ENCODE measurements around the gene ZNF692. TPM values are rescaled to one million over a fixed set of nuclear protein-coding genes. Genes with fewer than 3 reads are reported as not detected.

The ZNF692 gene
- total RNA-seq, 4 donors from 2014 or later = 35.7 to 67.9 (median 40.7) TPM

GRCh38 chr1:248857749-248858095 lies 1.2 kb downstream of the ZNF692 start:
- WGBS, 2 donors = no CpG with 5 or more reads among the region's 4 CpGs
- DNase-seq = no peak
- intact Hi-C loops (cut with DNase I) = no loop called here

DNA sequence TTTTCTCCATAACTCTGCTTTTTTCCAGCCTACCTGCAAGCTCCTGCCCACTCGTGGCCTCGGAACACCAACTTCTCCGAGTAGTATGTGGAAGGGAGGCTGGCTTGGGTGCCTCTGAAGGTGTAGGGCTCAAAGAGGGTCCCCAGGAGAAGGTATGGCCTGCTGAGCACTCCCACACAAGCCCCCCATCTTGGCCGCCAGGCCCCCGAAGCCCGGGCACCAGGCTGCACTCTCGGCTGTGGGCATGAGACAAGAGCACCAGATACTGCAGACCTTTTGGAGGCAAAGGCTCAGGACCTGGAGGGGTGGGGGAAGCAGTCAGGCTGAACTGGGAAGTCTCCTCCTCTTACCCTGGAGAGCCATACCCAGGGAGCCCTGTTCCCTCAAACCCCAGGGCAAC lies 1.7 kb downstream of the ZNF692 start:
- intact Hi-C loops (cut with DNase I) = no loop called here
- Histone ChIP-seq H3K4me3 (peak overlapping the region in 2 of 4 donors; percentile 60 to 74), H3K4me1 (peaks cover 10 to 48% (median 10%) of the 10 kb centered on the region in 3 donors), H3K27me3 (no peaks in the 10 kb centered on the region), H3K27ac (peak overlapping the region in 3 of 4 donors; percentile 91 to 97 (median 93)), H3K9me3 (no peaks in the 10 kb centered on the region), H3K36me3 (peaks cover 0 to 41% (median 0%) of the 10 kb centered on the region in 3 donors)
- 71 to 80% methylated on average over 2 to 5 of the region's 7 CpGs for WGBS, 2 donors
- no peak for DNase-seq
- TF ChIP-seq, protein P1, sequence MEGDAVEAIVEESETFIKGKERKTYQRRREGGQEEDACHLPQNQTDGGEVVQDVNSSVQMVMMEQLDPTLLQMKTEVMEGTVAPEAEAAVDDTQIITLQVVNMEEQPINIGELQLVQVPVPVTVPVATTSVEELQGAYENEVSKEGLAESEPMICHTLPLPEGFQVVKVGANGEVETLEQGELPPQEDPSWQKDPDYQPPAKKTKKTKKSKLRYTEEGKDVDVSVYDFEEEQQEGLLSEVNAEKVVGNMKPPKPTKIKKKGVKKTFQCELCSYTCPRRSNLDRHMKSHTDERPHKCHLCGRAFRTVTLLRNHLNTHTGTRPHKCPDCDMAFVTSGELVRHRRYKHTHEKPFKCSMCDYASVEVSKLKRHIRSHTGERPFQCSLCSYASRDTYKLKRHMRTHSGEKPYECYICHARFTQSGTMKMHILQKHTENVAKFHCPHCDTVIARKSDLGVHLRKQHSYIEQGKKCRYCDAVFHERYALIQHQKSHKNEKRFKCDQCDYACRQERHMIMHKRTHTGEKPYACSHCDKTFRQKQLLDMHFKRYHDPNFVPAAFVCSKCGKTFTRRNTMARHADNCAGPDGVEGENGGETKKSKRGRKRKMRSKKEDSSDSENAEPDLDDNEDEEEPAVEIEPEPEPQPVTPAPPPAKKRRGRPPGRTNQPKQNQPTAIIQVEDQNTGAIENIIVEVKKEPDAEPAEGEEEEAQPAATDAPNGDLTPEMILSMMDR (IDR thresholded peaks at IDR 0.05) = no peak
- no peak for TF ChIP-seq POLR2A (IDR thresholded peaks at IDR 0.05)

More at GRCh38 chr1:248857749-248858095, 1.2 kb downstream of the ZNF692 start:
- Histone ChIP-seq H3K4me1 (peaks cover 12 to 50% (median 13%) of the 10 kb centered on the region in 3 donors), H3K4me3 (peak overlapping the region; percentile 45 to 74 (median 66)), H3K27ac (peak overlapping the region; percentile 91 to 97 (median 94)), H3K36me3 (peaks cover 0 to 37% (median 0%) of the 10 kb centered on the region in 3 donors), H3K27me3 (no peaks in the 10 kb centered on the region), H3K9me3 (no peaks in the 10 kb centered on the region)
- TF ChIP-seq, protein P1 (IDR thresholded peaks at IDR 0.05) = no peak
- TF ChIP-seq POLR2A (IDR thresholded peaks at IDR 0.05) = no peak

- no peak for DNase-seq
These were observed 2.7 kb downstream of the ZNF692 start for GRCh38 chr1:248856176-248856575.

DNA sequence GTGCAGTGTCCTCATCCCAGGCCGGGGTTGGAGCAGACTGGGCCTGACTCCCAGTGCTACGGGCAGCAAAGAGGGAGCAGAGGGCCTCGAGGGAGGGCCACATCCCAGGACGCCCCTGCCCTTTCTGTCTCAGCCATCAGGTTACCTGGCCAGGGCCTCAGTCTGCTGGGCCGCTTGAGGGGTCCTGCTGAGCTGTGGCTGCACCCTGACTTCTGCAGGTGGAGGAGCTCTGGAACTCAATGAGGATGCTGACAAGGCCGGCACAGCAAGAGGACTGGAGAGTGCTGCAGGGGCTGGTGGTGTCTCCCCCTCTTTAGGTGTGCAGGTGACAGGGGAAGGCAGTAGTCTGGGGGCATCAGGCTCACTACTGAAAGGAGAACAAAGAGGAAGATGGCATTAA lies 3.3 kb downstream of the ZNF692 start:
- Histone ChIP-seq H3K4me3 (no peak overlapping the region), H3K4me1 (peaks cover 10 to 48% (median 10%) of the 10 kb centered on the region in 3 donors), H3K27ac (no peak overlapping the region), H3K36me3 (peaks cover 0 to 57% (median 7%) of the 10 kb centered on the region in 3 donors), H3K9me3 (no peaks in the 10 kb centered on the region), H3K27me3 (no peaks in the 10 kb centered on the region)
- intact Hi-C loops (cut with DNase I) = no loop called here
- WGBS, 2 donors = 100% methylated on average over 1 of the region's 6 CpGs; no CpG with 5 or more reads in 1 of the 2 donors
- TF ChIP-seq, protein P1 (IDR thresholded peaks at IDR 0.05) = no peak
- no peak for TF ChIP-seq POLR2A (IDR thresholded peaks at IDR 0.05)
- DNase-seq = no peak

More at GRCh38 chr1:248856176-248856575, 2.7 kb downstream of the ZNF692 start:
- Histone ChIP-seq H3K36me3 (peaks cover 0 to 51% (median under 1%) of the 10 kb centered on the region in 3 donors), H3K9me3 (no peaks in the 10 kb centered on the region), H3K4me3 (no peak overlapping the region), H3K4me1 (peaks cover 10 to 48% (median 10%) of the 10 kb centered on the region in 3 donors), H3K27ac (no peak overlapping the region), H3K27me3 (no peaks in the 10 kb centered on the region)
- intact Hi-C loops (cut with DNase I) = no loop called here
- TF ChIP-seq POLR2A (IDR thresholded peaks at IDR 0.05) = no peak
- TF ChIP-seq, protein P1 (IDR thresholded peaks at IDR 0.05) = no peak
- WGBS, 2 donors = 100% methylated on average over 1 of the region's 1 CpG

- TF ChIP-seq, protein P1 (IDR thresholded peaks at IDR 0.05) = no peak
- no peak for TF ChIP-seq POLR2A (IDR thresholded peaks at IDR 0.05)
- no peak for DNase-seq
- Histone ChIP-seq H3K36me3 (peaks cover 0 to 75% (median 21%) of the 10 kb centered on the region in 3 donors), H3K27ac (no peak overlapping the region), H3K27me3 (no peaks in the 10 kb centered on the region), H3K9me3 (no peaks in the 10 kb centered on the region), H3K4me3 (no peak overlapping the region), H3K4me1 (peaks cover 5 to 41% (median 10%) of the 10 kb centered on the region in 3 donors)
- intact Hi-C loops (cut with DNase I) = no loop called here
- WGBS, 2 donors = 78 to 89% methylated on average over 8 of the region's 8 CpGs
These were observed 5.1 kb downstream of the ZNF692 start for GRCh38 chr1:248853663-248854375.

Measured in esophagus squamous epithelium (tissue), 5 donors.